GM12892 (cell line): ENCODE results near the gene MEIS3.
A peak's percentile ranks its signal among the peaks of the same experiment; 100 is the strongest.

ENCODE experiments used
- DNase-seq: peaks from one replicate; pipeline ENCODE4 v3.0.0; 2011; ENCODE audit not compliant: insufficient read length
- FAIRE-seq: peaks from 2 replicates; lab custom pipeline; 2011; peaks lifted over from hg19 to GRCh38; lab: Jason Lieb, UNC
- POLR2A ChIP-seq: IDR thresholded peaks from 2 replicates; pipeline ENCODE4 v1.6.1; 2011; ENCODE audit warnings: low read depth, low read length, control low read depth
- POLR2AphosphoS5 ChIP-seq: IDR thresholded peaks from 2 replicates; pipeline ENCODE4 v1.6.1; 2011; ENCODE audit warnings: low read depth, low read length, control low read depth
- TAF1 ChIP-seq: IDR thresholded peaks from 2 replicates; pipeline ENCODE4 v1.6.1; 2011; ENCODE audit warnings: low read depth, mild to moderate bottlenecking, control low read depth, low read length, borderline replicate concordance

Gene MEIS3

DNA sequence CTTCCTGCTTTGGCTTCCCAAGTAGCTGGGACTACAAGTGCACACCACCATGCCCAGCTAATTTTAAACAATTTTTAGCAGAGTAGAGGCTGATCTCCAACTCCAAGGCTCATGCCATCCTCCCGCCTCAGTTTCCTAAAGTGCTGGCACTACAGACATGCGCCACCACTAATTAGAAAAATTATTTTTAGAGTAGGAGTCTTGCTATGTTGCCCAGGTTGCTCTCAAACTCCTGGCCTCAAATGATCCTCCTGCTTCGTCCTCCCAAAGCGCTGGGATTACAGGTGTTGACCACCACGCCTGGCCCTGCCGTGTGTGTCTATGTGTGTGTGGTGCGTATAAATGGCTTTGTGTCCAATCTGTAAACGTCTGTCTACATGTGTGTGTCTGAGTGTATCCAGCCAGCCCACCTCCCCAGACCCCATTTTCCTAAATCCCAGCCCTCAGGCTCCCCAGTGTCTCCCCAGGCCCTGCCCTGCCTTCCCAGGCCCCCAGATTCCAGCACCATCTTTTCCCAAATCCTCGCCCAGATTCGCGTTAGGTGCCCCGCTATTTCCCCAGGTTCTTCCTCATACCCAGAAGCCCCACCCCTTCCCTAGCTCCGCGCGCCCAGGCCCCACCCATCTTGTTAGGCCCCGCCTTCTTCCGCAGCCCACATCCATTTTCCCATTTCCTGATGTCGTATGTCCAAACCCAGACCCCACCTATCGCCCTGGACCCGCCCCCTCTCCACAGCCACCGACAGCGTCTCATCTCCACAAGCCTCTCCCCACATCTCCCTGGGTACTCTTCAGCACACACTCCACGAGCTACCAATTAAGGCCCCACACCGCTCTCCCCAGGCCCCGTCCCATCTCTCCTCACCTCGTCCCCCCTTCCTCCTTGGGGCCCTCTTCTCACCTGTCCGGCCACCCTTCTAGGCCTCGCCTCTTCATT, 27.5 kb upstream of the MEIS3 start:
- no peak for DNase-seq
- no peak for TF ChIP-seq POLR2AphosphoS5
- no peak for TF ChIP-seq POLR2A
- FAIRE-seq: peak; percentile 42

DNA sequence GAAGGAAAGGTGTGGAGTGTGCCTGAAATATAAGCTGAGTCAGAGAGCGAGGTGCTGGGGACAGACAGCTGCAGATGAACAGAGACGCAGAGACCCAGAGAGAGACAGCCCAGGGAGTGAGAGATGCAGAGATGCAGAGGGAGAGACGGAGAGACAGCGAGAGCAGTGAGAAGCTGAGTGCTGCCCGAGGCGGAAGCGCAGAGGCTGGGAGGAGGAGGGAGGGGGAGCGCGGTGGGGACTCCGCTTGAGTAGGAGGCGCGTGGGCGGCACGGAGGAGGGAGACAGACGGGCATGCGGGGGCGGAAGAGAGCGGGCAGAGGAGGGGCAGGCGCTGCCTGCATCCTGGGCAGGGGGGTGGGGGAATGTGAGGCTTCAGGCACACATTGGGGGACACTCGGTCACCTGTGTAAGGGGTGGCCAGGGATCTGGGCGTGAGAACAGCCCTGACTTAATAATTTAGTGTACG, 26.6 kb upstream of the MEIS3 start:
- DNase-seq (no peak), FAIRE-seq (no peak)
- TF ChIP-seq POLR2A (no peak), TAF1 (no peak)

DNA sequence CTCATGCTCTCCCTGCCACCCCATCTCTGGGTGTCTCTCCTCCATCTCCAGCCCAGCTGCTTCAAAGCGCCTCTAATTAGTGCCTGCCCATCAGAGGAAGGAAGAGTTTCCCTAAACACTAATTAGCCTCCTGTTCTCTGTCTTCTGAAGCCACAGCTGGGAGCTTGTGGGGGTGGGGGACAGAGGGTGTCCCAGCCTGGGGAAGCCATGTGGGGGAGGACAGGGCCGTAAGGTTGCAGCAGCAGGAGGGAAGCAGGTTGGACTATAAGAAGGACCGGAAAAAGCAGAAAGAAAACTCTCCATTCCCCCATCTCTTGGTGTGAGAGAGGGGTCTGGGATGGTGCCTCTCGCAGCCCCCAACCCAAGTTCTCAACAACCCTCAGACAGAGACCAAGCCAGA, 26.2 kb upstream of the MEIS3 start:
- TF ChIP-seq TAF1: no peak
- TF ChIP-seq POLR2AphosphoS5: no peak
- no peak for TF ChIP-seq POLR2A
- FAIRE-seq: no peak
- DNase-seq: no peak

DNA sequence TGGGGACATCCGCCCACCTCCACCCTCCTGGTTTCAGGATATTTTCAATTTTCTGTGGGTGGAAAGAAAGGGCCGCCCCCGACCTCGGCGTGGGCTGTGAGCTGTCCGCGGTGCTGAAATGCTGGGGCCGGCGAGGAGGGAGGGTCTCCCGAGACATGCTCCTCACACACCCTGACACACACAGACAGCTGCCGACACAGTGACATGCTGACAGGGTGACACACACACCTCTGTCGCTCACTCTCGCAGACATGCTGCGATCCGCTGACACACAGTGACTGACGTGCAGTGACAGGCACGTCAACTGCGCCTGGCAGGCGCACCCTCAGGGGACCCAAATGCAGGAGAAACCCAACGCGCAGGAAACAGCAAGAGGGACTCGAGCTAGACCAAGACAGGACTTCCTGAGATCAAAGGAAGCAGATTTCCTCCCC, 25.1 kb upstream of the MEIS3 start:
- FAIRE-seq (no peak), DNase-seq (no peak)
- TF ChIP-seq POLR2AphosphoS5 (no peak), POLR2A (no peak), TAF1 (no peak)

DNA sequence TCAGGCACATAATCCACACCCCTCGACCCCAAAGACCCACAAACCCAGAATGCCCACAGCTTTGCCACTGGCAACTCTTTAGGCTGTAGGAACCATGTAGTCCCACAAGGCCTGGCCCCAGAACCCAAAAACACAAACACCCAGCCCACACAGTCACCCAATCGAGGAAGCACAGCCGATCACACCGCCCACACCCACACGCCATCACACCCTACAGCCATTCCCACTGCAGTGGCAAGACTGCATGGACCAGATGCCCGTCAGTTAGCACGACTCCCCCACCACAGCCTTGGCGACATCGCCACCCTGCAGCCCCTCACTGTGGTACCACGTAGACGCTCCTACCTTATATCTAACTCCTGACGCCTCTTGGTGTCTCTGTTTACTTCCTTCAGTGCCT, 24.0 kb upstream of the MEIS3 start:
- TF ChIP-seq TAF1 (no peak), POLR2AphosphoS5 (no peak), POLR2A (no peak)
- DNase-seq (no peak), FAIRE-seq (no peak)

DNA sequence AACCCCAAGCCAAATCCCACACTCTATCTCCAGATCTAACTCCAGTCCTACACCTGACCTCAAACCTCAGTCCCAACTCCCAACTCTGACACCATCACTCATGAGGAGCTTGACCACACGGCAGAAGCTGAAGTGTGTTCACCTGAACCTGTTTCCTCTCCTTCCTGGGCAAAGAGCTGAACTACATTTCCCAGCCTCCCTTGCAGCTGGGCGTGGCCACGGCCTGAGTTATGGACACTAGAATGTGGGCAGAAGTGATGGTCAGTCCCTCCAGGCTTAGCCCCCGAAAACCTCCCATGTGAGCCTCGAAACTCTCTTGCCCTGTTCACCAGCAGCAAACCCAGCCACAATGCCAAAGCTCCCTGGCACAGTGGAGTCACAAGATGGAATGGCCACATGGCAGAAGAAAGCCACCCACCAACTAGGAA, 19.5 kb upstream of the MEIS3 start:
- TF ChIP-seq POLR2AphosphoS5: no peak
- no peak for TF ChIP-seq TAF1
- TF ChIP-seq POLR2A: no peak
- DNase-seq (no peak), FAIRE-seq (peak; percentile 50)

DNA sequence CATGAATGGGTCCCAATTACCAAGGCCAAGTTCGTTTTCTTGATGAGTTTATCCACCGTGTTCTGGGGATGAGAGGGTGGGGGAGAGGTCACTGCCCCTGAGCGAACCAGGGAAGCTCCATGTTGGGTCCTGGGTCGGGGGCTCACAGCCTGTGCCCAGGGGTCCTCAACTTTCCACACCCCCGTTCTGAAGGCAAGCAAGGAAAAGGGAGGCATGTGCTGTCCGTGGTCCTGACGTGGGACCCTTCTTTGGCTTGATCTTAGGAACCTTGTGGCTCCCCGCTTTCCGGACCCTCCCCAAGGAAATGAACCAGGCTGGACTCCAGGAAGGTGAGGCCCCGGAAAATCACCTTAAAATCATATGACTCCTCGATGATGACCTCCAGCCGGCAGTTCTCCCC, 18.2 kb upstream of the MEIS3 start:
- no peak for TF ChIP-seq TAF1
- no peak for TF ChIP-seq POLR2AphosphoS5
- no peak for TF ChIP-seq POLR2A
- FAIRE-seq: no peak
- no peak for DNase-seq

DNA sequence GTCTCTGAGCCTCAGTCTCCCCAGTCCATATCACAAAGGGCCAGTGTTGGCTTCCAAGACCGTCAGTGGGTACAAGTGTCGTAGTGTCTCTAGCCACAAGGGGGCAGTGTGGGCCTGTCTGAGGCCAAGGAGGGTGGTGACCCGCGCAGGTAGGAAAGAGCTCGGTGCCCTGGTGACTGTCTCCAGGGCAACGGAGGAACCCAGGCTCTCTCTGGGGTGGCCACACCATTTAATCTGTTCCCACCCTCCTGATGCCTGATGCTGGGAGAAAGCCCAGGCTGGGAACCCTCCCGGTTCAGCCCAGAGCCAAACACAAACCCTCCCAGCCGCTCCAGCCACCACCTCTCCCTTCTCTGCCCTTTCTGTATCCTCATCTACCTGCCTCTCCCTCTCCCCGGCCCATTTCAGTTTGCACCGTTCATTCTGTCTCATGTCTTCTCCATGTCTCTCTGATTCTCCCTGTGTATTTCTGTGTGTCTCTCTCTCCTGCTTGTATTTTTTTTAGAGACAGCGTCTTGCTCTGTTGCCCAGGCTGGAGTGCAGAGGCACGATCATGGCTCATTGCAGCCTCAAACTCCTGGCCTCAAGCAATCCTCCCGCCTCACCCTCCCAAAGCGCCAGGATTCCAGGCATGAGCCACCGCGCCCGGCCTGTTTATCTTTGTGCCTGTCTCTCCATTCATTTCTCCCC, 17.5 kb upstream of the MEIS3 start:
- peak; percentile 96 for FAIRE-seq
- peak; percentile 72 for DNase-seq
- TF ChIP-seq POLR2AphosphoS5 (no peak), TAF1 (no peak), POLR2A (no peak)

DNA sequence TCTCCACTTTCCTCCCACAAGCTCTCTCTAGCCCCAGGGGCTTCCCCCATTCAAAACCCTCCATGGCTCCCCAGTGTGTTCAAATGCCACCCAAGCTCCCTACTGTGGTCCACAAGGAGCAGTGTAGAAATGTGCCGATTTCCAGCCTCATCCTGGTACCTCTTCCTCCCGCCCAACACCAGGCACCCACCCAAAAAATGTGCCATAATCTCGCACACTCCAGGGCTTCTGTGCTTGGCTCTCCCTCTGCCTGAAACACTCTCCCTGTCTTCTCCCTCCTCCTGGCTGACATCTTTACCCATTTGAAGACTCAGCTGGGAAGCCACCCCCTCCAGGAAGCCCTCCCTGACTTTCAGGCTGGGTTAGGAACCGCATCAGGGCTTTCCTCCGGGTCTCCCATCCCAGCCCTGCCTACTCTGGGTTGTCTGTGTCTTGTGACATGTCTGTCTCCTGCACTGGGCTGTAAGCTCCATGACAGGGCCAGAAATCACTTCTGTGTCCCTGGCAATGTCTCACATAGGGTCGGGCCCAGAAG, 16.6 kb upstream of the MEIS3 start:
- TF ChIP-seq POLR2AphosphoS5: no peak
- TF ChIP-seq POLR2A: no peak
- no peak for TF ChIP-seq TAF1
- DNase-seq (no peak), FAIRE-seq (no peak)

DNA sequence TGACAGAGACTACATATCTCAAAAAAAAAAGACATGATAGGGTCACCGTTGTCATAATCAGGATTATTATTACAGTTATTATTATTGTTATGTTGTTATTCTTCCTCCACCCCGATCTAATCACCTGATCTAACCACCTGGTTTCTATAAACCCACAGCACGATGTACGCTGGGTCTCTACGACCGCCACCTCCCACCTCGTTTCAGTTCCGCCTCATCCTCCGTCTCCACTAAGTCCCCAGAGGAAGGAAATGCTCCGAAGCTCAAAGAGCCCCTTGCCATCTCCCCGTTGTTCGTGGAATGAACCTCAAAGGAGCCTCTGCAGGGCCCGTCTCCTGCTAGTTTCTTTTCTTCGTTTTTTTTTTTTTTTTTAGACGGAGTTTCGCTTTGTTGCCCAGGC, 15.9 kb upstream of the MEIS3 start:
- peak; percentile 74 for FAIRE-seq
- no peak for DNase-seq

DNA sequence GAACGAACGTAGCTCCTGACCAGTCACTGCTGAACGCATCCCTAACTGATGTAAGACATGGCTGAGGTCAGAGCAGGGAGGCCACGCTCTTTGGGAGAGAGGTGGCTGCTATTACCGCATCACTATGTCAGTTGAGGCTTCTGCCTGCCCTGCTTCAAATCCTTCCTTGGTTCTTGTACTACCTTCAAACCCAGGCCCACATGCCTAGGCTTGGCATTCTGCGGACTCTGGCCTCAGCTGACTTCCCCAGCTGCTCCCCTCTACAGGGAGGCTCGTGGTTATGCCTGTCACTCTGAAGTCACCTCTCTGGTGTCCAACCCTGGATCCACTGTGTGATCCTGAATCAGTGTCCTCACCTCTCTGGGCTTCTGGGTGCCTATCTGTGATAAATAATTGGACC, 14.8 kb upstream of the MEIS3 start:
- no peak for DNase-seq
- FAIRE-seq: no peak
- TF ChIP-seq POLR2AphosphoS5 (no peak), POLR2A (no peak), TAF1 (no peak)

More for the DNA sequence above, 15.9 kb upstream of the MEIS3 start:
- TF ChIP-seq TAF1 (no peak), POLR2A (no peak), POLR2AphosphoS5 (no peak)
